Raji (cell line): Measurements from ENCODE around the gene CPSF3.

Experiments used
- POLR2A ChIP-seq: IDR thresholded peaks from 2 replicates; pipeline ENCODE4 v1.6.1; 2011; ENCODE audit warnings: low read depth, low read length, control low read depth; ENCODE audit not compliant: insufficient read depth

Gene CPSF3

DNA sequence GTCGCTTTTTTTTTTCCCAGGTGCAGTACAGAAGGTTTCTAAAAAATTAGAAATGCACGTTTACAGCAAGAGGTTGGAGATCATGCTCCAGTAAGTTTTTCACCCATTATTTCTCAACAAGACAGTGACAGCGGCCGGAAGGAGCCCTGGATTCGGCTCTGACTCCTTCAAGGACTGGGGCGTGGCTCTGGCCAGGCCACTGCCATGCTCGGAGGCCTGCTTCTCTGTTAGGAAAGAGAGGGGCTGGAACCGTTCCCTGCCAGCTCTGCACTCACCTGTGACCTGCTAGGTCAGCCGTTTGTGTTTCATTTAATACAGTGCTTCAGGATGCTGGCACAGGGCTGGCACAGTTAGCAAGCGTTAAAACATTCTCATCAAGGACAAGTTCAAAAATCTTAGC, 44.2 kb downstream of the CPSF3 start:
- TF ChIP-seq POLR2A, result no peak

- no peak for TF ChIP-seq POLR2A
These were observed 47.8 kb downstream of the CPSF3 start for GRCh38 chr2:9471206-9471605.

DNA sequence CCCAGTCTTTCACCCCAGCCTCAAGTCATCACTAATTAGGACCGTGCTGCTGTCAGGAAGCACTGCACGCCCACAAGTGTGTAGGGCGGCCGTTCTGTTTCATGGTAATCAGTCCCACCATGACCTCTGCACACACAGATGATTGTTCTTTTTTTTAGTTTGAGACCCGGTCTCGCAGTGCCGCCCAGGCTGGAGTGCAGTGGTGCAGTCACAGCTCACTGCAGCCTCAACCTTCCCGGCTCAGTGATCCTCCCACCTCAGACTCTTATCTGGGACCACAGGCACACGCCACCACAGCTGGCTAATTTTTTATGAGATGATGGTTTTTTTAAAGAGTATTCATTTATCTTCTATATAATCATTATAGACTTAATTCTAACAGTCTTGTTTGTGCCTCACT, 49.1 kb downstream of the CPSF3 start:
- no peak for TF ChIP-seq POLR2A

DNA sequence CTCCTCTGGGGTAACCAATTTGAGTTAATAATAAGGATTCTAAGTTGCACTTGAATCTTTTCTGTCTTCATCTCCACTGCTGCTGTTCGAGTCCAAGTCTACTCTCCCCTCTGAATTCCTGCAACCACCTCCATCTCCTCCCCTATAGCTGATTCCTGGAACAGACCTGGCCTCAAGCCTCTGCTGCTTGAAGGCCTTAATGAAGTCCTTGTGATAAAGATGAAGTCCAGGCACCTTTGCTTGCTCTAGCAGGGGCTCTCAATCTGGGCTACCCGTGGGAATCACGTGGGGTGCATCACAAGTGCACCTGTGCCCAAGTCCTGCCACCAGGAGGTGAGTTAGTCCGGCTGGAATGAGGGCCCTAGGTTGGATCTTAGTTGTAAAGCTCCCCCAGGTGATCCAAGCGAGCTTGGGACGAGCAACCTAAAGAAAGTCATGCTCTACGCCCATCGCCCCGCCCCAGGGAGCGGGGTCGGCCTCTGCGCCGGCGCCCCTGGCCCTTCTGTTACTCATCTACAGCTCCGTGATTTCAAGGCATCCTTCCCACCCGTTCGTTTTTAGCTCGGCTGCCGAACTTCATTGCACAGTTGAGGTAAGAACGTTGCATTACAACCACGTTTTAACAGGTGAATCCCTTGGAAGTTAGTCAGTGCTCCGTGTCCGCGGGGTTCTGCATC, 50.0 kb downstream of the CPSF3 start:
- no peak for TF ChIP-seq POLR2A

DNA sequence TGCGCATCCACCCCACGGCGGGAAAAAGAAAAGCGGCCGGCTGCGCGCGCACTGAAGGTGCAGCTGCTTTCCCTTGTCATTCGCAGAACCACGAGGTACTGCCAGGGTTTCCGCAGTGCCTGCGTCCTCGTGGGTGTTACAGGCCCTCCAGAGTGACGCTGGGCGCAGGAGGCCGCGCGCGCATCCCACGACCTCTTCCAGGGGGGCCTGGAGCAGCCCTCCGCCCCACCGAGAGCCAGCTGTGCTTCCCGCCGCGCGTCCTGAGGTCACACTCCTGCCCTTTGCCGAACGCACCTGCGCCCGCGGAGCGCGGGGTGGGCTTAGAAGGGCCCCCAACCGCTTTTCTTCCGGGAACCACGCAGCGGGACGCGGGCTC, 50.5 kb downstream of the CPSF3 start:
- TF ChIP-seq POLR2A, result no peak

GRCh38 chr2:9474361-9475057, 51.1 kb downstream of the CPSF3 start, which contains the start of gene IAH1:
Gene IAH1, plus strand, starts transcription at chr2:9474551. Its CDS starts 16 bp downstream, at chr2:9474567.
- no peak for TF ChIP-seq POLR2A

GRCh38 chr2:9477914-9478313, 54.5 kb downstream of the CPSF3 start:
- no peak for TF ChIP-seq POLR2A

DNA sequence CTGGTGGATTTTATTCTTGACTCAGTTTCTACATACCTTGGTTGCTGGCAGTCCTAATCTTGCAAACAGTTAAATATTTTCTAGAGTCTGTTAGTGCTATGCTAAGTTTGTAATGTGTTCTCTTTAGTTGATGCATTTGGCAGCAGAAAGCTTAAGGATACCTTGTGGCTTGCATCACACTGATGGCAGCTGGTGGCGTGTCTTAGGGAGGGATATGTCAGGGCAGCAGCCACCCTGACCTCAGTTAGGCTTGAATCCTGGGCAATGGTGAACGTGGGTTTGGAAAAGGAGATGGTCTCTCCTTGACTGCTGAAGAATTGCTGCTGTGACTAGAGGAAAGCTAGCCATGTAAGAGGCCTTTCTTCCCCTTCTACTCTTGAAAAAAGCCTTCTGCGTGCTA, 55.1 kb downstream of the CPSF3 start:
- TF ChIP-seq POLR2A, result no peak

DNA sequence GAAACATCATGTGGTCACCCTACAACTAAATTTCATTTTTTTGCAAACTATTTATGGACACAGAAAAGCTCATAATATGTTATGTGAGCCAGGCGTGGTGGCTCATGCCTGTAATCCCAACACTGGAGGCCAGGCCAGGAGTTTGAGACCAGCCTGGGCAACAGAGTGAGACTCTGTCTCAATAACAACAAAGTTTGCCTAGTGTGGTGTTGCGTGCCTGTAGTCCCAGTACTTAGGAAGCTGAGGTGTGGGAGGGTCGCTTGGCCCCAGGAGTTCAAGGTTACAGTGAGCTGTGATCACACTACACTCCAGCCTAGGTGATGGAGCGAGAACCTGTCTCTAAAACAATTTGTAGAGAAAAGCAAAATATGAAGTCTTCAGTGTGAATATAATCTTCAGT, 56.7 kb downstream of the CPSF3 start:
- no peak for TF ChIP-seq POLR2A

DNA sequence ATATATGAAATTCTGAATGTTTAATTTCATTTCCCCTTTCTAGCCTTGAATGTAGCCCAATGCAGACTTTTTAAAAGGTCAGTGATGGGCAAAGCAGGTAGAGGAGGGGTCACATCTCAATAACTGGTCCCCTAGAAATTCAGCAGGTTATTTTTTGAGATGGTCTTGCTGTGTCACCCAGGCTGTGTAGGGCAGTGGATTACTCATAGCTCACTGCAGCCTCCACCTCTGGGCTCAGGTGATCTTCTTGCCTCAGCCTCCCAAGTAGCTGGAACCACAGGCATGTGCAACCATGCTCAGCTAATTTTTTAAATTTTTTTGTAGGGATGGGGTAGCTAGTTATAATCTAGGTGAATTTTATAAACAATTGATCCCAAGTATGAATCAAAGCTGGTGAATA, 59.7 kb downstream of the CPSF3 start:
- no peak for TF ChIP-seq POLR2A

GRCh38 chr2:9484533-9484932, 61.1 kb downstream of the CPSF3 start:
- no peak for TF ChIP-seq POLR2A

GRCh38 chr2:9488583-9489547, 65.4 kb downstream of the CPSF3 start:
- no peak for TF ChIP-seq POLR2A

GRCh38 chr2:9490789-9491188, 67.3 kb downstream of the CPSF3 start:
- TF ChIP-seq POLR2A, result no peak

- TF ChIP-seq POLR2A, result no peak
These were observed 69.5 kb downstream of the CPSF3 start for GRCh38 chr2:9492927-9493326.

- TF ChIP-seq POLR2A, result no peak
These were observed 70.0 kb downstream of the CPSF3 start for GRCh38 chr2:9493478-9493877.

DNA sequence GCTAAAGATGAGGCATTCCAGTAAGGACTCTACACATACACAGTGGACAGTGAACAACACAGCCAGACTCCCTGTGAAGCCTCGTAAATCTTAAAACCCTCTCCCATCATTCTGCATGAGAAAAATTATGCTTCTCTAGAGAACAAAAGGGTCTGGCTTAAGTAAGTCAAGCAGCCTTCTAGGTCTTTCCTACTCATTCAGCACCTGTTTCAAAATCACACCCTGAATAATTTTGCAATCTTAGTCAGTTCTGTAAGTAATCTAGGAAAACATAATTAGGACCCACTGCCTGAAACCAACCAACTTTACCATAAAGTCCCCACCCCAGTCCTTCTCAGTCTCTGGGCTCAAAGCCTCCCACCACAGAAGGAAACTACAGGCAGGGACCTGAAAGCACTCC, 70.6 kb downstream of the CPSF3 start:
- no peak for TF ChIP-seq POLR2A

GRCh38 chr2:9497017-9497416, 73.6 kb downstream of the CPSF3 start:
- TF ChIP-seq POLR2A, result no peak
